Prostate gland (tissue), 2 donors: Measurements from ENCODE around the gene ADAM17.

Experiments
- POLR2A ChIP-seq: fragments of 450-650 bp; IDR thresholded peaks from one replicate; pipeline ENCODE4 v1.6.1; 2016; ENCODE audit warnings: antibody characterized with exemption, mild to moderate bottlenecking
- POLR2AphosphoS5 ChIP-seq: sonication (generic); formaldehyde crosslinking; IDR thresholded peaks from one replicate; pipeline ENCODE4 v1.6.1; 2017; ENCODE audit warnings: antibody characterized with exemption
- TF ChIP-seq, protein P1 (sequence below), 4 experiments: fragments of 200-600 bp in 2 of 4; fragments of 450-650 bp in 2 of 4; sonication (generic) in 2 of 4; IDR thresholded peaks; 1 replicate in 3 of 4; 2 replicates in 1 of 4; pipeline ENCODE4 v1.5.1; 2016 to 2019; ENCODE audit warnings: antibody characterized with exemption in 4 of 4, mild to moderate bottlenecking in 2 of 4, moderate library complexity in 2 of 4

DNA sequence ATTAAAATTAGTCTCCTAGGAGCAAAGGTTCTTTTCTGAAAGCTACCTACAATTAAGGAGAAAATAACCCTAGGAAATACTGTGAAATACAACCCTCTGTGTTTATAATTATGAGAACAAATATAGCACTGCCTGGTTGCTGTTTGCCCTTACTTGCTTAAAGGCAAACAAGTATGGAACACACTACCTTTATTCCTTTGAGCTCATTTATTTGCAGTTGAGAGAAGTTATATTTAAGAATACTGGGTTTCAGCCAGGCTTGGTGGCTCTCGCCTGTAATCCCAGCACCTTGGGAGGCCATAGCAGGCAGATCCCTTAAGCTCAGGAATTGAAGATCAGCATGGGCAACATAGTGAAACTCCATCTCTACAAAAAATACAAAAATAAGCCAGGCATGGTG lies 104.4 kb downstream of the ADAM17 start:
- peak; percentile 71 for TF ChIP-seq POLR2AphosphoS5
- TF ChIP-seq, protein P1, sequence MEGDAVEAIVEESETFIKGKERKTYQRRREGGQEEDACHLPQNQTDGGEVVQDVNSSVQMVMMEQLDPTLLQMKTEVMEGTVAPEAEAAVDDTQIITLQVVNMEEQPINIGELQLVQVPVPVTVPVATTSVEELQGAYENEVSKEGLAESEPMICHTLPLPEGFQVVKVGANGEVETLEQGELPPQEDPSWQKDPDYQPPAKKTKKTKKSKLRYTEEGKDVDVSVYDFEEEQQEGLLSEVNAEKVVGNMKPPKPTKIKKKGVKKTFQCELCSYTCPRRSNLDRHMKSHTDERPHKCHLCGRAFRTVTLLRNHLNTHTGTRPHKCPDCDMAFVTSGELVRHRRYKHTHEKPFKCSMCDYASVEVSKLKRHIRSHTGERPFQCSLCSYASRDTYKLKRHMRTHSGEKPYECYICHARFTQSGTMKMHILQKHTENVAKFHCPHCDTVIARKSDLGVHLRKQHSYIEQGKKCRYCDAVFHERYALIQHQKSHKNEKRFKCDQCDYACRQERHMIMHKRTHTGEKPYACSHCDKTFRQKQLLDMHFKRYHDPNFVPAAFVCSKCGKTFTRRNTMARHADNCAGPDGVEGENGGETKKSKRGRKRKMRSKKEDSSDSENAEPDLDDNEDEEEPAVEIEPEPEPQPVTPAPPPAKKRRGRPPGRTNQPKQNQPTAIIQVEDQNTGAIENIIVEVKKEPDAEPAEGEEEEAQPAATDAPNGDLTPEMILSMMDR (IDR thresholded peaks at IDR 0.05), result no peak
- no peak for TF ChIP-seq POLR2A
